Measurements from ENCODE around the gene EPHB2. TPM values are rescaled to one million over a fixed set of nuclear protein-coding genes. Genes with fewer than 3 reads are reported as not detected.

Gene EPHB2
- total and polyA plus RNA-seq, 2 of the 13 experiments (the other 11 are each of a cell fraction or from before 2014, with no cell fraction given) = 0.03 to 0.11 TPM

DNA sequence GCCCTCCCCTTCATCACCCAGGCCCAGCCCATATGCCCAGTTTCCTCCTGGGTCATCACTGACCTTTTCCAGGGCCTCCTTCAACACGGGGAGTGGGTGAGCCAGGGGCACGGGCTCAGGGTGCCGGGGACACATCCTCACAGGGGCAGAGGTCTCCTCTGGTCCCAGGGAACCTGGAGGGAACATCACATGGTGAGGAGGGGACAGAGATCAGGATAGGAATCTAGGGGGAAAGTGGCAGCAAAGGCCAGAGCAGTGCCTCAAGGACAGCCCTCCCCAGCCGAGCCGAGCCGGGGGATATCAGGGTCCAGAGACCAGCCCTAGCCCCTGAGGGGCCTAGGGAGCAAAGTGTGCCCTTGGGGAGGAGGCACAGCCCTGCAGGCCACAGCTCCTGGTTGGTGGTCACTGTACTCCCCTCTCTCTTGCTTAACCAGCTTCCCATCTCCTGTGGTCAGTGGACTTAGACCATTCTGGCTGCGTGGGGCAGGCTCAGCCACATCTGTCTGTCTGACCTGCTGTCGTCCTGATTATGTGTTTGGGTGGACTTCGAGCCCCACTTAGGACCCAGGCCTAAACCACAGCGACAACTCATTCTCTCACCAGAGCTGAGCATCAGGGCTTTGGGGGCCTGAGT is 252.5 kb downstream of the EPHB2 start (continued):
- TF ChIP-seq ZNF678 (CRISPR knock-in tag; IDR thresholded peaks at IDR 0.05) (no peak), PCBP2 (optimal IDR thresholded peaks at IDR 0.05; ENCODE audit: low read depth, low read length, poor library complexity, severe bottlenecking) (no peak), ISL2 (CRISPR knock-in tag; IDR thresholded peaks at IDR 0.05) (peak; percentile 53; the same call in 1 of the 2 replicates), EHMT2 (IDR thresholded peaks at IDR 0.05; ENCODE audit: borderline replicate concordance, low read depth, low read length) (no peak), MEF2D (CRISPR knock-in tag; IDR thresholded peaks at IDR 0.05) (peak; percentile 65; the same call in 1 of the 2 replicates), TP53 (CRISPR knock-in tag; conservative IDR thresholded peaks at IDR 0.05) (no peak), SIX4 (CRISPR knock-in tag; IDR thresholded peaks at IDR 0.05) (0 out of 2 replicates have a peak, but pooled peaks have one; percentile 34), HNRNPUL1 (IDR thresholded peaks at IDR 0.05; ENCODE audit: low read depth, low read length) (no peak), MAFF (IDR thresholded peaks at IDR 0.05; ENCODE audit: low read depth, low read length) (no peak), YEATS2 (CRISPR knock-in tag; IDR thresholded peaks at IDR 0.05; ENCODE audit: borderline replicate concordance) (no peak), KDM2A (CRISPR knock-in tag; IDR thresholded peaks at IDR 0.05; ENCODE audit: borderline replicate concordance, low read depth) (peak; percentile 43; the same call in 1 of the 2 replicates), SP2 (CRISPR knock-in tag; IDR thresholded peaks at IDR 0.05) (no peak), ZBTB3 (CRISPR knock-in tag; IDR thresholded peaks at IDR 0.05; ENCODE audit: borderline replicate concordance, low read depth) (no peak), HNRNPH1 (optimal IDR thresholded peaks at IDR 0.05; ENCODE audit: low read depth, low read length) (no peak), POLR2AphosphoS2 (IDR thresholded peaks at IDR 0.05; ENCODE audit: low read depth, low read length) (no peak), NFKBIZ (CRISPR knock-in tag; IDR thresholded peaks at IDR 0.05) (no peak), SNAPC2 (CRISPR knock-in tag; IDR thresholded peaks at IDR 0.05) (0 out of 2 replicates have a peak, but pooled peaks have one; percentile 62), SRF (IDR thresholded peaks at IDR 0.05; ENCODE audit: low read depth, low read length) (no peak), ZNF605 (CRISPR knock-in tag; IDR thresholded peaks at IDR 0.05) (peak; percentile 68; the same call in 1 of the 2 replicates), KDM6A (CRISPR knock-in tag; IDR thresholded peaks at IDR 0.05; ENCODE audit: low read depth) (peak; percentile 96), ZNF615 (CRISPR knock-in tag; IDR thresholded peaks at IDR 0.05; ENCODE audit: borderline replicate concordance) (no peak), PAF1 (CRISPR knock-in tag; IDR thresholded peaks at IDR 0.05) (no peak), SIN3B (IDR thresholded peaks at IDR 0.05; ENCODE audit: low read length) (no peak), CBX1 (IDR thresholded peaks at IDR 0.05; ENCODE audit: low read depth) (no peak), ZNF75D (CRISPR knock-in tag; IDR thresholded peaks at IDR 0.05; ENCODE audit: borderline replicate concordance) (no peak), MIER3 (CRISPR knock-in tag; IDR thresholded peaks at IDR 0.05; ENCODE audit: borderline replicate concordance) (no peak; the same call in 1 of the 2 replicates), EZH2 (conservative IDR thresholded peaks at IDR 0.05; ENCODE audit: low read depth, low read length) (no peak)
- TF ChIP-seq, protein P1, sequence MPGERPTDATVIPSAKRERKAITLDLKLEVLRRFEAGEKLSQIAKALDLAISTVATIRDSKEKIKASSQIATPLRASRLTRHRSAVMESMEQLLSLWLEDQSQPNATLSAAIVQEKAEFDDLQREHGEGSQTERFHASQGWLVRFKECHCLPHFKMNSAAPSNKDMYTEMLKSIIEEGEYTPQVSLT (CRISPR knock-in tag; IDR thresholded peaks at IDR 0.05; ENCODE audit: borderline replicate concordance, low read depth) = no peak
- TF ChIP-seq, protein P2, sequence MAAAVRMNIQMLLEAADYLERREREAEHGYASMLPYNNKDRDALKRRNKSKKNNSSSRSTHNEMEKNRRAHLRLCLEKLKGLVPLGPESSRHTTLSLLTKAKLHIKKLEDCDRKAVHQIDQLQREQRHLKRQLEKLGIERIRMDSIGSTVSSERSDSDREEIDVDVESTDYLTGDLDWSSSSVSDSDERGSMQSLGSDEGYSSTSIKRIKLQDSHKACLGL (CRISPR knock-in tag; IDR thresholded peaks at IDR 0.05) = no peak
- TF ChIP-seq, protein P3, sequence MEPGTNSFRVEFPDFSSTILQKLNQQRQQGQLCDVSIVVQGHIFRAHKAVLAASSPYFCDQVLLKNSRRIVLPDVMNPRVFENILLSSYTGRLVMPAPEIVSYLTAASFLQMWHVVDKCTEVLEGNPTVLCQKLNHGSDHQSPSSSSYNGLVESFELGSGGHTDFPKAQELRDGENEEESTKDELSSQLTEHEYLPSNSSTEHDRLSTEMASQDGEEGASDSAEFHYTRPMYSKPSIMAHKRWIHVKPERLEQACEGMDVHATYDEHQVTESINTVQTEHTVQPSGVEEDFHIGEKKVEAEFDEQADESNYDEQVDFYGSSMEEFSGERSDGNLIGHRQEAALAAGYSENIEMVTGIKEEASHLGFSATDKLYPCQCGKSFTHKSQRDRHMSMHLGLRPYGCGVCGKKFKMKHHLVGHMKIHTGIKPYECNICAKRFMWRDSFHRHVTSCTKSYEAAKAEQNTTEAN (CRISPR knock-in tag; conservative IDR thresholded peaks at IDR 0.05) = no peak
- TF ChIP-seq, protein P4, sequence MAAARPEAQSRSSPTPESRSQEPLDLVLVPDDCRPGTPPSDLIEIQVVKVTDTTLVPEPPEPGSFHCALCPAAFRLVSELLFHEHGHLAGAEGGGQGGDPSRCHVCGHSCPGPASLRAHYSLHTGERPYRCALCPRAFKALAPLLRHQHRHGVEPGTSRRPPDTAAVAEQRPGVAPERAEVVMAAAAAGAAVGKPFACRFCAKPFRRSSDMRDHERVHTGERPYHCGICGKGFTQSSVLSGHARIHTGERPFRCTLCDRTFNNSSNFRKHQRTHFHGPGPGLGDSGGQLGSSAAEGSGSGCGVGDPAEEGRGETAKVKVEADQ (CRISPR knock-in tag; IDR thresholded peaks at IDR 0.05; ENCODE audit: borderline replicate concordance) = peak; percentile 52; the same call in 1 of the 2 replicates

Measured in HepG2 (cell line).